ENCODE data around the gene GLP2R.

Gene GLP2R

DNA sequence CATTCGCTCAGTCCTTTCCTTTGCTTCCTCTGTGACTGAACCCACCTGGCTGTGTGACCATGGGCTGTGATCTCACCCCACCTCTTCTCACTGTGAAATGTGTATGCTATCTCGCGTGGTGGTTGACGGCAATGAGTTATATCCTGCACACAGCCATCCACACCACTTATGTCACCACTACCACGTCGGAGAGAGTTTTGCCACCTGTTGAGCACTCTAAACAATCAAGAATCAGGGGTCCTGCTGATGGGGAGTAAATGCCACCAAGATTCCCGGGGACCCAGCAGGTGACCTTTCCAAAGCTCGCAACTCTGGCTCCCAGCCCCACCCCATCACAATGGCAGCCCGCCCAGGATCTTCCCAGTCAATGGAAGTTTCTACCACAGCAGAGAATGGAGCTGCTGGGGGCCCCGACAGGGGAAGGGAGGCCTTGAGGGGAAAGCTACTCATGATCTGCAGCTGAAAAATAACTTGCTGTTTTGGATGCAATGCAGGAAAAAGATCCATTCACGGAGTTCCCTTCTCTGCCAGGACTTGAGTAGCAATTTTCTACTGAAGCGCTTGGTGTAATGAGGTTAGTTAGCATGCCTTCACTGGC is 105.5 kb downstream of the GLP2R start:
- no peak overlapping the region for H3K4me3 ChIP-seq (ENCODE audit: low read depth, low read length)
- TF ChIP-seq POLR2A (IDR thresholded peaks at IDR 0.05; ENCODE audit: extremely low read depth, insufficient read length) (no peak), MAX (IDR thresholded peaks at IDR 0.05; ENCODE audit: low read depth, low read length) (no peak), MYC (IDR thresholded peaks at IDR 0.05; ENCODE audit: low read depth, low read length) (no peak)
- TF ChIP-seq, protein P1, sequence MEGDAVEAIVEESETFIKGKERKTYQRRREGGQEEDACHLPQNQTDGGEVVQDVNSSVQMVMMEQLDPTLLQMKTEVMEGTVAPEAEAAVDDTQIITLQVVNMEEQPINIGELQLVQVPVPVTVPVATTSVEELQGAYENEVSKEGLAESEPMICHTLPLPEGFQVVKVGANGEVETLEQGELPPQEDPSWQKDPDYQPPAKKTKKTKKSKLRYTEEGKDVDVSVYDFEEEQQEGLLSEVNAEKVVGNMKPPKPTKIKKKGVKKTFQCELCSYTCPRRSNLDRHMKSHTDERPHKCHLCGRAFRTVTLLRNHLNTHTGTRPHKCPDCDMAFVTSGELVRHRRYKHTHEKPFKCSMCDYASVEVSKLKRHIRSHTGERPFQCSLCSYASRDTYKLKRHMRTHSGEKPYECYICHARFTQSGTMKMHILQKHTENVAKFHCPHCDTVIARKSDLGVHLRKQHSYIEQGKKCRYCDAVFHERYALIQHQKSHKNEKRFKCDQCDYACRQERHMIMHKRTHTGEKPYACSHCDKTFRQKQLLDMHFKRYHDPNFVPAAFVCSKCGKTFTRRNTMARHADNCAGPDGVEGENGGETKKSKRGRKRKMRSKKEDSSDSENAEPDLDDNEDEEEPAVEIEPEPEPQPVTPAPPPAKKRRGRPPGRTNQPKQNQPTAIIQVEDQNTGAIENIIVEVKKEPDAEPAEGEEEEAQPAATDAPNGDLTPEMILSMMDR (IDR thresholded peaks at IDR 0.05; ENCODE audit: low read depth, low read length) = no peak
- DNase-seq (ENCODE audit: low read depth) = no peak

DNA sequence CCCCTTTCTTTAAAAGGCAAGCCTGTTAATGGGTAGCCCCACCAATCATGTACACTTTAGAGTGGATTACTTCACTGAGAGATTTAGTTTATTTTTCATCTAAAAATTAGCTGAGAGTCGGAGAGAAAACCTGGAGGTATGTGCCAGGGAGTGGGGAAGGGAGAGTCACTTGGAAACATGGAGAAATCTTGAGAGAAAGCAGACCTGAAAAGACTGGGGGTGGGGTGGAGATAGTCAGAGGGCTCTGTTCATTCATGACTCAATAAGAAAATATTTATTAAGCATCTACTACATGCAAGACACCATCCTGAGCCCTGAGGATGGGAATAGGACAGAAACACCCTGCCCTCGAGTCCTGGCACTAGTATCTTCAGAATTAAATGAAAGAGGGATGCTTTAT is 106.8 kb downstream of the GLP2R start:
- TF ChIP-seq POLR2A (IDR thresholded peaks at IDR 0.05; ENCODE audit: extremely low read depth, insufficient read length) = no peak
- no peak for TF ChIP-seq MYC (IDR thresholded peaks at IDR 0.05; ENCODE audit: low read depth, low read length)
- no peak for TF ChIP-seq MAX (IDR thresholded peaks at IDR 0.05; ENCODE audit: low read depth, low read length)
- TF ChIP-seq, protein P1 (IDR thresholded peaks at IDR 0.05; ENCODE audit: low read depth, low read length) = no peak

DNA sequence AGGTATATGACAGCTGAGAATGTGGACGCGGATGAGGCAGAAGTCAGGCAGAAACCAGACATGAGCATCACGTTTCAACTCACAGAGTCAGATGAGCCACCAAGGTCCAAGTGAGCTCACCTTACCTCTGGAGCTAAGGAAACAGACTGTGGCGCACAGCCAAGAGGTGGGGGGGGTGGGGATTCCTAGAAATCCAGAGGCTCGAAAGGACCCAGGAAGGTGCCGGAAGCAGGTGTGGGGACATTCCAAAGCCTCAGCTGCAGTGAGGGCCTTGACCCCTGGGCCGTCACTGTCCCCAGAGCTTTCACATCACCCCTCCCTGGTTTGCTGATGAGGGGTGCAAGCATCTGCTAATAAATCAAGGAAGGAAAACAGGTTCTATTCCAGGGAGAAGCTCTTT is 108.6 kb downstream of the GLP2R start:
- H3K4me3 ChIP-seq (ENCODE audit: low read depth, low read length) = no peak overlapping the region
- DNase-seq (ENCODE audit: low read depth) = no peak
- no peak for TF ChIP-seq MYC (IDR thresholded peaks at IDR 0.05; ENCODE audit: low read depth, low read length)
- TF ChIP-seq POLR2A (IDR thresholded peaks at IDR 0.05; ENCODE audit: extremely low read depth, insufficient read length) = no peak
- no peak for TF ChIP-seq MAX (IDR thresholded peaks at IDR 0.05; ENCODE audit: low read depth, low read length)
- TF ChIP-seq, protein P1 (IDR thresholded peaks at IDR 0.05; ENCODE audit: low read depth, low read length) = no peak

More for the DNA sequence above, 106.8 kb downstream of the GLP2R start:
- no peak for DNase-seq (ENCODE audit: low read depth)
- no peak overlapping the region for H3K4me3 ChIP-seq (ENCODE audit: low read depth, low read length)

- no peak overlapping the region for H3K4me3 ChIP-seq (ENCODE audit: low read depth, low read length)
- peak; percentile 31 for DNase-seq (ENCODE audit: low read depth)
- TF ChIP-seq, protein P1 (IDR thresholded peaks at IDR 0.05; ENCODE audit: low read depth, low read length) = no peak
- TF ChIP-seq MAX (IDR thresholded peaks at IDR 0.05; ENCODE audit: low read depth, low read length) (no peak), MYC (IDR thresholded peaks at IDR 0.05; ENCODE audit: low read depth, low read length) (no peak), POLR2A (IDR thresholded peaks at IDR 0.05; ENCODE audit: extremely low read depth, insufficient read length) (no peak)
Observed at GRCh38 chr17:9935408-9935807, 109.7 kb downstream of the GLP2R start.

- no peak for DNase-seq (ENCODE audit: low read depth)
- TF ChIP-seq, protein P1 (IDR thresholded peaks at IDR 0.05; ENCODE audit: low read depth, low read length) = no peak
- TF ChIP-seq POLR2A (IDR thresholded peaks at IDR 0.05; ENCODE audit: extremely low read depth, insufficient read length) = no peak
- TF ChIP-seq MAX (IDR thresholded peaks at IDR 0.05; ENCODE audit: low read depth, low read length) = no peak
- no peak for TF ChIP-seq MYC (IDR thresholded peaks at IDR 0.05; ENCODE audit: low read depth, low read length)
- no peak overlapping the region for H3K4me3 ChIP-seq (ENCODE audit: low read depth, low read length)
Observed at GRCh38 chr17:9936095-9936494, 110.4 kb downstream of the GLP2R start.

Measured in NB4 (cell line).